Islet precursor cell (in vitro differentiated cells): Measurements from ENCODE around the gene SHBG.
A peak's percentile ranks its signal among the peaks of the same experiment; 100 is the strongest.
"Not testable (repeated sequence)": the region's sequence is repeated elsewhere in the genome, so short reads cannot be mapped to it uniquely, and the experiment has no call there.

ENCODE experiments used
- DNase-seq: peaks from one replicate; pipeline ENCODE4 v3.0.0-alpha.2; 2018

SHBG gene

GRCh38 chr17:7612294-7612640 lies 17.7 kb upstream of the SHBG start:
- no peak for DNase-seq

- peak; percentile 63 for DNase-seq
Measured at GRCh38 chr17:7613769-7614424, 16.0 kb upstream of the SHBG start.

GRCh38 chr17:7614425-7615264 lies 15.3 kb upstream of the SHBG start, which contains the start of gene FXR2:
FXR2 (minus strand) TSS chr17:7614897; CDS start chr17:7614532, 365 bp downstream.
- peak; percentile 100 for DNase-seq

GRCh38 chr17:7615265-7615747 lies 14.6 kb upstream of the SHBG start:
- DNase-seq, result no peak

GRCh38 chr17:7618608-7619007 lies 11.3 kb upstream of the SHBG start:
- DNase-seq, result no peak

- DNase-seq, result no peak
Measured at GRCh38 chr17:7620835-7621234, 9.1 kb upstream of the SHBG start.

GRCh38 chr17:7623661-7624060 lies 6.3 kb upstream of the SHBG start:
- no peak for DNase-seq

- not testable (repeated sequence) for DNase-seq
Measured at GRCh38 chr17:7625749-7626148, 4.2 kb upstream of the SHBG start.

- no peak for DNase-seq
Measured at GRCh38 chr17:7626307-7626706, 3.6 kb upstream of the SHBG start.

- DNase-seq, result no peak
Measured at GRCh38 chr17:7626956-7627249, 3.0 kb upstream of the SHBG start.

GRCh38 chr17:7627250-7628121 lies 2.4 kb upstream of the SHBG start, which contains the start of gene SAT2:
SAT2 (minus strand) TSS chr17:7627821; CDS start chr17:7627635, 186 bp downstream.
- peak; percentile 99 for DNase-seq

- no peak for DNase-seq
Measured at GRCh38 chr17:7631398-7632380, 1.8 kb downstream of the SHBG start.

- DNase-seq, result peak; percentile 81
Measured at GRCh38 chr17:7632492-7632894, 2.6 kb downstream of the SHBG start.

- no peak for DNase-seq
Measured at GRCh38 chr17:7633093-7633492, 3.2 kb downstream of the SHBG start.

GRCh38 chr17:7634384-7634783 lies 4.4 kb downstream of the SHBG start:
- DNase-seq, result peak; percentile 92

- DNase-seq, result no peak
Measured at GRCh38 chr17:7636163-7636562, 6.2 kb downstream of the SHBG start.

- no peak for DNase-seq
Measured at GRCh38 chr17:7640783-7641182, 10.8 kb downstream of the SHBG start.

- not testable (repeated sequence) for DNase-seq
Measured at GRCh38 chr17:7641635-7642034, 11.7 kb downstream of the SHBG start.

- DNase-seq, result no peak
Measured at GRCh38 chr17:7644775-7645174, 14.8 kb downstream of the SHBG start.

- DNase-seq, result no peak
Measured at GRCh38 chr17:7646457-7646856, 16.5 kb downstream of the SHBG start.

- DNase-seq, result no peak
Measured at GRCh38 chr17:7647018-7647417, 17.1 kb downstream of the SHBG start.

- peak; percentile 94 for DNase-seq
Measured at GRCh38 chr17:7650509-7651096, 20.7 kb downstream of the SHBG start, which contains the start of gene ATP1B2. ATP1B2 (plus strand) TSS chr17:7650926; CDS start chr17:7651519, 593 bp downstream.
